Stimulated activated CD8-positive, alpha-beta memory T cell treated with anti-CD3 and anti-CD28 coated beads, Interleukin-4, amount 100 ng/mL, for 1 hour (primary cell): Measurements from ENCODE around the gene SAMD1.

Source experiments
- DNase-seq, 2 donors: peaks; one replicate each; pipeline ENCODE4 v3.0.0-alpha.2; 2020; ENCODE audit warnings: low read depth in 2 of 2, low spot score in 1 of 2

The SAMD1 gene

DNA sequence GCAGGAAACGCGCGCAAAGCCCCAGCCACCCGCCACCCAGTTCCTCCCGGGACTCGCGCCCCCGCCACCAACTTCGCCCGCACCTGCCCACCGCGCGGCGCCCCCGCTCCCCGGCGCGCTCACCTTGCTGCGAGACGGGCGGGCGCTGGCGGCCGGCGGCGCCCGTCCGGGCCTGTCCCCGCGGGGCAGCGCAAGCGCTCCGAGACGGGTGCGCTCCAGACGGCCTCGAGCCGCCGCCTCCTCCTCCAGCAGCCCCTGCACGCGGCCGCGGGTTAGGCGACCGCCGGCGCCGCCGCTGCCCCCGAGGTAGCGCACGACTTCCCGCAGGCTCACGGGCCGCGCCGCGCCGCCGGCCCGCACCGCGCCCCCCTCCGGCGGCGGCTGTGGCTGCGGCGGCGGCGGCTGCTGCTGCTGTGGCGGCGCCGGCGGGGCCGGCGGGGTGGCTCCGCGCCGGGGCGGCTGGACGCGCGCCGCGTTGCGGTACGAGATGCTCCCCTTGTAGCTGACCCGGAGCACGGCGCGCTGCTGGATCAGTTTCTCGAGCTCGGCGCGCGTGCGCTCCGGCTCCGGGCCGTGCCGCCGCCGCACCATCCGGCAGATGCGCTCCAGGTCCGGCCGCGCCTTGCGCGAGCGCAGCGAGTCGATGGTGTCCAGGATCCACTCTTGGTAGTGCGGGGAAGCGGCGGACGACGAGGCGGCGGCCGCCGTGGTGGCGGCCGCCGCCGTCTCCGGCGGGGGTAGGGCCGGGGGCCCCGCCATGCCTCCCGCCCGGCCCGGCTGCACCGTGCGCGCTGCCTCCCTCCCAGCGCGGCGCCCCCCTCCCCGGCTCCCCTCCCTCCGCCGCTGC is 666 bp downstream of the SAMD1 start:
- DNase-seq = no peak

DNA sequence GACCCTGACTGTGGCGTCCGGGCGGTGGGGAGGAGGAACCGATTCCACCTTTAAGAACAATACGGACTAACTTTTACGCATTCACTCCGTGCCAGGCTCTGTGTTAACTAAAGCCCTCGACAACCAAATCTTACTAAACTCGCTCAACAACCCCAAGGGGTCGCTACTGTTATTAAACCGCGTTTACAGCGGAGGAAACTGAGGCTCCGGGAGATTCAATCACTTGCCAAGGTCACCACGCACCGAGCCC is 1.2 kb downstream of the SAMD1 start:
- DNase-seq = no peak

DNA sequence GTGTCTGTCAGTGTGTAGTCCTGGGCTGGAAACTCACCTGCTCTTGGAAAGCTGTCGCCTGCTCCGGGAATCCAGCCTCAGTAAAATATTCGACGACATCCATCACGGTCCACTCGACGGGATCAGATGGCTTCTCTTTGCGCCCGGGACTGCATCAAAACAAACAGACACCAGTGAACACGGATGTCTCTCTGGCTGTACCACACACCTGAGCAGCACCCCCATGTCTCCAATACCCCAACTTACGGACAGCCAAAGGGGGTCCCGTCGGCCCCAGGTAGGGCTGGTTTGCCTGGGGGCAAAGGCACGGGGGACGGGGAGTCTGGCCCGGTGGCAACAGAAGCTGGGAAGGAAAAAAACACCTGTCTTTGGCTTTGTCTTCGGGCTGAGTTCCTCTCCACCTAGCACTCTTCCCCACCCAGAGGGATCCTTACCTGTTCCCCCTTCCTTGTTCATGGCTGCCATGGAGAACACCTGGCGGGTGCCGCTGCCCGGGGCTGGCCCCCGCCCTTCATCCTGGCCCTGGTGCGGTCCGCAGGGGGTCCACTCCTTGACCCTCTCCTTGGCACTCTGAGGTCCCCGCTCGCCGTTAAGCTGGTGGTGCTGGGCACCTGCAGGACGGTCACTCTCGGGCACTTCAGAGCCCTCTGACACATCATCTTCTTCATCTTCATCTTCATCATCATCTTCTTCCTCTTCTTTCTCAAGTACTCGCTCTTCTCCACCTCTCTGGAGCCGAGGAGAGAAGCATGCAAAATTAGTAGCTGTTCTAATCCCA is 1.7 kb downstream of the SAMD1 start:
- DNase-seq = no peak

DNA sequence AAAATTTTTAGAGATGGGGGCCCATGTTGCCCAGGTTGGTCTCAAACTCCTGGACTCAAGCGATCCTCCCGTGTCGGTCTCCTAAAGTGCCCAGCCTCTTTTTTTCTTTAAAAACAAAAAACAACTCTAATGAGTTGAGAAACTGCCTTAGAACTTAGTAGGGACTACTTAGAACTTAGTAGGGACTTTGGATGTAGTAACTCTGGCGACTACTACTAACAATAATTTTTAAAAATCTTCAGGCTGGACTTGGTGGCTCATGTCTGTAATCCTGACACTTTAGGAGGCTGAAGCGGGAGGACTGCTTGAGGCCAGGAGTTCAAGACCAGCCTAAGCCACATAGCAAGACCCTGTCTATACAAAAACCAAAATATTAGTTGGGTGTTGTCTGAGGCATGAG is 4.5 kb downstream of the SAMD1 start:
- DNase-seq = no peak

DNA sequence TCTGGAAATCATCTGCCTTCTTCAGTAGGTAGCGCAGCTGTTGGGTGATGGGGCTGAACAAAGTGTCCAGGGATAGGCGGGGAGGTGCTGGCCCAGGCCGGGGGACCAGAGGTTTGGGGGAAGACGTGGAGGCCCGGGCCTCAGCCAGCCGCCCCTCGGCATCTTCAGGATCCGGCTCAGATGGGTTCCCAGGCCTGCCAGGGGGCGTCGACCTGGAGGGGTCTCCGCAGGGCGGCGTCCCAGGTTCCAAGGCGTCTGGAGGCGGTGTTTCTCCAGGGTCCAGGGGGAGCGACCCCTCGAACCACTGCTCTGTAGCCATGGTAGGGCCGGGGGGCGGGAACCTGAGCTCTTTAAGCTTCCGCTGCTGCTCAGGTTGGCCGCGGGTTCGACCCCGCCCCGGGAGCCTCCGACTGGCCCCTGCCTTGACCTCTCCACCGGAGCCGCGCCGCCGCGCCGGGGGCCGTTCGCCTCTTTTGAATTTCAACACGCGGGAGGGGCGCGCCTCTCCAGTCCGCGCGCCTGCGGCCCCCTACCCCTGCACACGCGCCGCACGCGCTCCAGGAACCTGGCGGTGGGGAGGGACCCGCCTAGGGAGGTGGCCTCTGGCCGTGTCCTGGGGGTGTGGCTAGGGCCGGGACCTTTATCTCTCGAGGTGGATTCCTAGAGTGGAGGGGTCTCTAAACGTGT is 5.1 kb downstream of the SAMD1 start, which contains the start of gene C19orf67:
TSS of gene C19orf67 (minus strand) at position 475 of the 687 bp plus-strand sequence. CDS start at position 319, 156 bp downstream.
- DNase-seq = no peak

DNA sequence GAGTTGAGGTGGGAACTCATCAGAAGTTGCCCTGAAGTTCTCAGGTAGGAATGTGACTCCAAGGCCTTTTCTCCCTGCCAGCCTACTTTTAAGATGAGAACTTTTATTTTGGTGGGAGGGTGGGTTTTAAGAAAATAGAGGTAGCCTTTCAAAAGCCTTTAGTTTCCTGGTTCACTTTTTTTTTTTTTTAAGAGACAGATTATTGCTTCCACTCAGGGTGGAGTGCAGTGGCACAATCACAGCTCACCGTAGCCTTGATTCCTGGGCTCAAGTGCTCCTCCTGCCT is 7.9 kb downstream of the SAMD1 start:
- DNase-seq = no peak

DNA sequence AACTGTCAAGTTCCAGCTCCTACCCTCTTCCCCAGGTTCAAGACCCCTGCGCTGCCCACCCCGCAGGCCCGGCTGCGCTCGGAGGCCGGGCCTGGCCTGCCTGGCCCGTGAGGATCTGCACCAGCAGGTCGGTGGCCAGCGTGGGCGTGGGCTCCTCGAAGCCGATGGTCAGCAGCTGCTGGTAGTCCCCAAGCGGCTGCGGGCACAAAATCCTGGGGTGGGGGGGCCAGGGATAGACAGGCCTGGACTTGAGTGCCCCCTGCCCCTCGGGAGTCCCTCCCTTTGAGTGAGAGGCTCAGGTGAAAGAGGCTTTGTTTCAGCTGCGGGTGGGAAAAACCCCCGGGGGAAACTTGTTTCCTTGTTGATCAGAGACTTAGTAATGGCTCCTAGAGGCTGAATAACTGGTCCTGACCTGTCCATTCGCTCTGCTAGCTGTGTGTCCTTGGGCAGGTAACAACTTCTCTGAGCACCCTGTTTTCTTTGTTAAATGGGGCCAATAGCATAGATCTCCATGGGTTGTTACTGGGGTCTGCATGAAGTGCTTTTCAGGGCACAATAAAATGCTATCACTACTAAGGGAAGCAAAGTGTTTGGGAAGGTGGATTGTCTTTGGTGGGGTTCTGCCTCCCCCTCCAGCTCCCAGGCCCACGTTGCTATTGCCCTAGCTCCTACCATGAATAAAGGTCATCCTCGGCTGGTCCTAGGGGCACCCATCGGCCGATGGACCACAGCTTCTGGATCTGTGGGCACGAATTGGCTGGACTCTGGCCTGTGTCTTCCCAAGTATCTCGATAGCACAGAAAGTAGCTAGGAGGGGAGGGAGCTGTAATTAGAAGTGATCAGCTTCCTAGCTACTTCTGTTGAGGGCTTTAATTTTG is 8.5 kb downstream of the SAMD1 start:
- no peak for DNase-seq

DNA sequence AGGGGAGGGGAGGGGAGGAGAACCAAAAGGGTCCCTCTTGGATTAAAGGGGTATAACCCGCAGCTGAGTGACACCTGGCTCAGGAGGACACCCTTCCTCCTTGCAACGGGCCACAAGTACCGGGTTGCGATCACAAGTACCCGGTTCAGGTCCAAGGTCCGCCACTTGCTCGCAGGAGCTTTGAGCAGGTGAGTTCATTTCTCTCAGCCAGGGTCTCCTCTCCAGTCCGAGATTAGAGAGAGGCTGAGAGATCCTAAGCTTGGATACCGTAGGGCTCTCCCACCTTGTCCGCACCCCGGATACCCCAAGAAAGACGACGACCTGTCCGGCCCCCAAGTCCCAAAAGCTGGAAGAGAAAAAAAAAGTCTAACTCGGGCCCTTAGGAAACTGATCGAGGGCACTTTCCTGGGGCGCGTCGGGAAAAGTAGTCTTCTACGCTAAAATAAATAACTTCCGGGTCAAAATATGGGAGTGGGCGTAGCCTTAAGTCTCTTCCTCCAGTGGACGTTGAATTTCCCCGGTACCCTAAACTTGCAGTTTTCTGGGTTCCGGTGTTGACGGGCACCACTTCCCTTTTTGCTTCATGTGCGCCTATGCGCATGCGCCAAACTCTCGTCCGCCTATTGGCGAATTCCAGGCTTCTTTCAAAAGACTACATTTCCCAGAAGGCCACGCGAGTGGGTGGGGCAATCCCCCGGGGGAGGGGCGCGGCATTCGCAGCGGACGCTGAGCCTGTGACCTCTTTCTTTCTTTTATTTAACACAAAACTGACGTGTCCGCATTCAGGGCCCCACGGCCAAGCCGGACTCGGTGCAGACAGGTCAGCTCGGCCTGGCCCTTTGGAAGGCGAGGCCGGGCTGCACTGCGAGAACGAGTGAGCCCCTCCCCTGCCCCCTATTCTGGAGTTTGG is 9.4 kb downstream of the SAMD1 start:
- DNase-seq = peak; percentile 99 to 100

DNA sequence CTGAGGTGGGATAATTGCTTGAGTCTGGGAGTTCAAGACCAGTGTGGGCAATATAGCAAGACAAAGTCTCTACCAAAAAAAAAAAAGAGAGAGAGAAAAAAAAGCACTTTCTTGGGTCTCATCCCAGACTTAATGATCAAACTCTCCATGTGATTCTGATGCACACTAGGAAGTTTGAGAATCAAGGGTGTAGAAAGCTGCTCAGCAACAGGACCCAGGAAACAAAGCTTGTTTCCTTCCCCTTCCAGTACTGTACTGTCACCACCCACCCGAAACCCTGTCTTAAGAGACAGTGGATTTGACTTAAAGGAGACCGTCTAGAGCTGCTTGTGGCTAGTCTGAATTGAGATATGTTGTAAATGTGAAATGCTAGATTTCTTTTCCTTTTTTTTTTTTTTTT is 12.1 kb downstream of the SAMD1 start:
- no peak for DNase-seq

DNA sequence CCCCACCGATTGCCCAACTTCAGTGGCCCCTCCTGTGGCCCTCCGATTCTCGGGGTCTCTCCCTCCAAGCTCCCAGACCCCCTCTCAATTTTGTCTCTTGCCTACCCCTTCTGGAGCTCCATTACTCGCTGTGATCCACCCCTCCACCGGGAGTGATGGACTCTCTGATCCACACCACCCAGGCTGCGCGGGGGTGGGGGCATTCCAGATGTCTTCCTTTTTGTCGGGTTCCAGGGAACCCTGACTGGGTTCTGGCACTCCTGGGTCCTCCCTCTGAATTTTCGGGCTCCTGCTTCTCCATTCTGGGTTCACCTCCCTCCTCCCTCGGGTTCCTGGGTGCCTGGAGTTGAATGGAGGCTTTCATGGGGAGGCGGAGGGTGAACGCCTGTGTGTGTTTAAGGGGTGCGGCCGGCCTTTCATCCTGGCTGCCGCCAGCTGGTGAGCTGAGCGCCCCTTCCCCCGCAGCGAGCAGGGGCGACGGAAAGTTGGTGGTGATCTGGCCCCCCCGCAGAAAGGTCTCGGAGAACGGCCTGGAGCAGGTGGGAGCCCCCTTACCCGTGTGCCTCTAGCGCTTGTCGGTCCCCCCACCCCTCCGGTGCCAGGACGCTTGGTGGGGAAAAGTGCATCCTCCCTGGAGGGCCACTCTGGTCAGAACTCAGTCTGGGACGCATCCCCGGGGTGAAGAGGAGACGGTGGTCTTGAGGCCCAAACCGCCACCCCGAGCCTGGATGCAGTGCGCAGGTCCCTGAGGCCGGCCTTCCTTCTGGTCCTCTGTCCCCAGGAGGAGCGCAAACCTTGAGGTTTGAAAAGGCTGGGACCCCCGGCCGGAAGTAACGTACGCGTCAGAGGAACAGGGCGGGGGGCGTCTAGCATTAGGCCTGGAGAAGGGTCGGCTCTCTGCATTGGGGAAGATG is 16.4 kb downstream of the SAMD1 start:
- DNase-seq = no peak

DNA sequence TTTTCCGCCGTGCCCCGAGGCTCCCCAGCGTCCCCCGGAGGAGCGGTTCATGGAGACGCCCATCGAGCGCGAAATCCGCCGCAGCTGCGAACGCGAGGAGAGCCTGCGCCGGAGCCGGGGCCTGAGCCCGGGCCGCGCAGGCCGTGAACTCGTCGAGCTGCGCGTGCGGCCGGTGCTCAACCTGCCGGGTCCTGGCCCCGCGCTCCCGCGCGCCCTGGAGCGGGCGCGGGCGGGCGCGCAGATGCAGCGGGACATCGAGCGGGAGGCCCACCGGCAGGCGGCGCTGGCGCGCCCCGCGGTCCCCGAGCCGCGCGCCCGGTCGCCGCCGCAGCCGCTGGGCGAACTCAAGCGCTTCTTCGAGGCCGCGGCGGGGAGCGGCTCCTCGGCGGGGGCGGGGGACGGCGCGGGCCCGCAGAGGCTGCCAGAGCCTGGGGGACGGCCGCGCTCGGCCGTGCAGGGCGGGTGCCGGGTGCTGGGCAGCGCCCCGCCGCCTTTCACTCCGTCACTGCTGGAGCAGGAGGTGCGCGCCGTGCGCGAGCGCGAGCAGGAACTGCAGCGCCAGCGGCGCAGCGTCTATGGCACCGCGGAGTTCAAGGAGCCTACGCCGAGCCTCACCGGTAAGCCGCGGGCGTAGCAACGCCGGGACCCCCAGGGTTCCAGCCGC is 17.2 kb downstream of the SAMD1 start:
- DNase-seq = no peak

DNA sequence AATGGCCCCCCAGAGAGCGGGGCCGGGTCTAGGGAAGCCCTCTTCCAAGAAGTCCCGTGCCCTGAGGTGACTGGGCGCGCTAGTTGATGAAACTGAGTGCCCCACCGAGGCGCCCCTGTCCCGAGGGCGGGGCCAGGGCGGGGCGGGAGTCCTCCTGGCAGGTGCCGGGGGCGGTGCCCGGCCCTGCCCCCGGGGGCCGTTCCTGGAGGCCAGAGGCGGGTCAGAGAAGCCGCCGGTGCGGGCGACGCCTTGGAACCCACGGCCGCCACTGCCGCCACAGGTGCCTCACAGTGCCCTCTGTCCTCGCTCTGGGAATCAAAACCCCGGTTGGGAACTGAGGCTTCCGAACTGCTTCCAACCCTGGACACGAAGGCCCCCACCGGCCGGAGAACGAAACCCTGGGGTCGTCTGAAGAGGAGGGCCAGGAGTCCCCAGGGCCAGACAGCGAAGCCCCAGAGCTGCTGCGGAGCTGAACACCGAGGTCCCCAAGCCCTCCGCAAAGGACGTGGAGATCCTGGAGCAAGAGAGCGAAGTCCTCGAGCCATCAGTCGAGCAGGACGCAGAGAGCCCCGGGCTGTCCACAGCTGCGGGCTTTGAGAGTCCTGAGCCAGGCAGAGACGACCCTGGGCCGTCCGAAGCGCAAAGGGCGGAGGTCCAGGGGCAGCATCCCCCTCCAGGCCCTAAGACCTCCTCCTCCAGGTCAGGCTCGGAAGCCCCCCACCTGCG is 17.9 kb downstream of the SAMD1 start, which contains the start of gene MISP3:
TSS of gene MISP3 (plus strand) at position 252 of the 726 bp plus-strand sequence. CDS start 524 bp downstream, outside the sequence.
- no peak for DNase-seq

DNA sequence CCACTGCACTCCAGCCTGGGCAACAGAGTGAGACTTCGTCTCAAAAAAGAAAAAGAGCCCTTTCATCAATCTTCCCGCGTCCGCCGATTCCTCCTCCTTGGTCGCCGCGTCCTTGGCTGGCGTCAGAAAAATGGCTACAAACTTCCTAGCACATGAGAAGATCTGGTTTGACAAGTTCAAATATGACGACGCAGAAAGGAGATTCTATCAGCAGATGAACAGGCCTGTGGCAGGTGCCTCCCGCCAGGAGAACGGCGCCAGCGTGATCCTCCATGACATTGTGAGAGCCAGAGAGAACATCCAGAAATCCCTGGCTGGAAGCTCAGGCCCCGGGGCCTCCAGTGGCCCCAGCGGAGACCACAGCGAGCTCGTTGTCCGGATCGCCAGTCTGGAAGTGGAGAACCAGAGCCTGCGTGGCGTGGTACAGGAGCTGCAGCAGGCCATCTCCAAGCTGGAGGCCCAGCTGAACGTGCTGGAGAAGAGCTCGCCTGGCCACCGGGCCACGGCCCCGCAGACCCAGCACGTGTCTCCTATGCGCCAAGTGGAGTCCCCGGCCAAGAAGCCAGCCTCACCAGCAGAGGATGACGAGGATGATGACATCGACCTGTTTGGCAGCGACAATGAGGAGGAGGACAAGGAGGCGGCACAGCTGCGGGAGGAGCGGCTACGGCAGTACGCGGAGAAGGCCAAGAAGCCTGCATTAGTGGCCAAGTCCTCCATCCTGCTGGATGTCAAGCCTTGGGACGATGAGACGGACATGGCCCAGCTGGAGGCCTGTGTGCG is 20.1 kb downstream of the SAMD1 start:
- DNase-seq = no peak

DNA sequence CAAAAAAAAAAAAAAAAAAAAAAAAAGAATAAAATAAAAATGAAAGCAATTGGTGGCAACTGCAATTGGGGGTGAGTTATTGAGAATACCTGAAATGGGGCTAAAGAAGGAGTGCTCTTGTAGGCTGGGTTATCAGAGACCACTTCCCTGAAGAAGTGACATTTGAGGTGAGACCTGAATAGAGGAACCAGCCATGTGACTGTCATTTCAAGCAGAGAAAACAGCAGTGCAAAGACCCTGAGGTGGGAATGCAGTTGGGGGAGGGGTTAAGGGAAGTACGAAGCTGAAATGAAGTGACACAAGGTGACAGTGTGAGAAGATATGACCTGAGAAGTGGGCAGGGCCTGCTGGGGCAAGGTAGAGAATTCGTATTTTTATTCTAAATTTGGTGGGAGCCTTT is 24.4 kb downstream of the SAMD1 start:
- no peak for DNase-seq

DNA sequence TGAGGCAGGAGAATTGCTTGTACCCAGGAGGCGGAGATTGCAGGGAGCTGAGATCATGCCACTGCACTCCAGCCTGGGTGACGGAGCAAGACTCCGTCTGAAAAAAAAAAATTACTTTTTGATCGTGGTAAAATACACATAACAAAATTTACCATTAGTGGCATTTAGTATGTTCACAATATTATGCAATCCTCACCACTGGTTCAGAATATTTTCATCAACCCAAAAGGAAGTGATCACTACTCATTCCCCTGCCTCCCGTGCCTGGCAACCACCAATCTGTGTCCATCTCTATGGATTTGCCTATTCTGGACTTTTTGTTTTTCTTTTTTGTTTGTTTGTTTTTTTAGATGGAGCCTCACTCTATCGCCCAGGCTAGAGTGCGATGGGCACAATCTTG is 27.4 kb downstream of the SAMD1 start:
- no peak for DNase-seq

DNA sequence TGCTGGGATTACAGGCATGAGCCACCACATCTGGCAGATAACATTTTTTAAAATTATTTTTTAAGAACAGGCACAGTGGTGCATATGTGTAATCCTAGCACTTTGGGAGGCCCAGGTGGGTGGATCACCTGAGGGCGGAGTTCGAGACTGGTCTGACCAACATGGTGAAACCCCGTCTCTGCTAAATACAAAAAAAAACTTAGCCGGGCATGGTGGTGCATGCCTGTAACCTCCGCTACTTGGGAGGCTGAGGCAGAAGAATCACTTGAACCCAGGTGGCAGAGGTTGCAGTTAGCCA is 28.0 kb downstream of the SAMD1 start:
- no peak for DNase-seq
